K562 (cell line): Measurements from ENCODE around the gene TJP3. TPM values are rescaled to one million over a fixed set of nuclear protein-coding genes. Genes with fewer than 3 reads are reported as not detected.

Experiments
- BRCA1 ChIP-seq, 2 experiments: fragments of 450-650 bp in 1 of 2; sonication (generic) in 1 of 2; formaldehyde crosslinking in 1 of 2; IDR thresholded peaks; 2 replicates each; pipeline versions ENCODE4 v1.5.0 to v1.6.1; 2017 to 2020; ENCODE audit warnings: mild to moderate bottlenecking in 1 of 2, missing genetic modification reagents in 1 of 2
- CBX3 ChIP-seq, 2 experiments: IDR thresholded peaks; 1 replicate in 1 of 2; 2 replicates in 1 of 2; pipeline ENCODE4 v1.6.1; 2012; ENCODE audit warnings: inconsistent platforms in 2 of 2, low read length in 2 of 2, borderline replicate concordance in 1 of 2, control low read depth in 1 of 2
- CREB1 ChIP-seq, 2 experiments: sonication (generic) in 1 of 2; formaldehyde crosslinking in 1 of 2; IDR thresholded peaks; 2 replicates each; pipeline versions ENCODE4 v1.6.1 to v1.8.0; 2012 to 2022; ENCODE audit warnings: inconsistent platforms in 1 of 2, mild to moderate bottlenecking in 1 of 2, missing genetic modification reagents in 1 of 2, moderate library complexity in 1 of 2
- DDX20 ChIP-seq: fragments of 450-650 bp; IDR thresholded peaks from 2 replicates; pipeline ENCODE4 v1.6.1; 2016; ENCODE audit warnings: missing genetic modification characterization, low read depth, mild to moderate bottlenecking, missing compliant biosample characterization, moderate library complexity
- FOXA1 ChIP-seq: fragments of 450-650 bp; IDR thresholded peaks from 2 replicates; pipeline ENCODE4 v1.6.1; 2016; ENCODE audit warnings: mild to moderate bottlenecking, borderline replicate concordance
- HLTF ChIP-seq: fragments of 450-650 bp; IDR thresholded peaks from 2 replicates; pipeline ENCODE4 v1.6.1; 2016
- IFI16 ChIP-seq: fragments of 250-450 bp; sonication (Bioruptor Pico); IDR thresholded peaks from 2 replicates; pipeline ENCODE4 v2.1.2; 2022; ENCODE audit warnings: mild to moderate bottlenecking, inconsistent platforms
- MCM3 ChIP-seq: fragments of 450-650 bp; IDR thresholded peaks from 2 replicates; pipeline ENCODE4 v1.6.1; 2016
- MTA1 ChIP-seq: fragments of 450-650 bp; IDR thresholded peaks from 2 replicates; pipeline ENCODE4 v1.6.1; 2017; ENCODE audit warnings: borderline replicate concordance
- MTF1 ChIP-seq: fragments of 250-450 bp; sonication (Bioruptor Pico); IDR thresholded peaks from 2 replicates; pipeline ENCODE4 v1.9.0; 2021; ENCODE audit warnings: moderate library complexity, mild to moderate bottlenecking, inconsistent platforms, borderline replicate concordance
- NFXL1 ChIP-seq: fragments of 450-650 bp; formaldehyde crosslinking; IDR thresholded peaks from 2 replicates; pipeline ENCODE4 v1.4.0; 2021; ENCODE audit warnings: mild to moderate bottlenecking
- NR2C2 ChIP-seq, 2 experiments: fragments of 200-800 bp in 1 of 2; sonication (Bioruptor generic) in 1 of 2; sonication (generic) in 1 of 2; formaldehyde crosslinking in 1 of 2; IDR thresholded peaks; 2 replicates each; pipeline versions ENCODE4 v1.6.1 to v1.8.0; 2016 to 2022; ENCODE audit warnings: mild to moderate bottlenecking in 1 of 2, missing compliant biosample characterization in 1 of 2, missing genetic modification characterization in 1 of 2, missing genetic modification reagents in 1 of 2
- NR4A1 ChIP-seq, 2 experiments: fragments of 250-450 bp in 1 of 2; fragments of 450-650 bp in 1 of 2; sonication (Bioruptor Pico) in 1 of 2; IDR thresholded peaks; 2 replicates each; pipeline versions ENCODE4 v1.4.0 to v1.6.1; 2016 to 2020; ENCODE audit warnings: mild to moderate bottlenecking in 2 of 2, missing compliant biosample characterization in 1 of 2, missing genetic modification characterization in 1 of 2, moderate library complexity in 1 of 2
- RFX5 ChIP-seq: IDR thresholded peaks from 2 replicates; pipeline ENCODE4 v1.6.1; 2011; ENCODE audit warnings: low read depth, mild to moderate bottlenecking, improper control_type of control experiment, low read length
- SIRT6 ChIP-seq: IDR thresholded peaks from one replicate; pipeline ENCODE4 v1.6.1; 2012; ENCODE audit warnings: low read depth, mild to moderate bottlenecking, control low read depth, inconsistent platforms, low read length, moderate library complexity
- SP2 ChIP-seq: IDR thresholded peaks from 2 replicates; pipeline ENCODE4 v1.6.1; 2011; ENCODE audit warnings: mild to moderate bottlenecking, low read depth, low read length, moderate library complexity; ENCODE audit not compliant: poor library complexity, severe bottlenecking; ENCODE audit errors: extremely low read depth
- SUPT5H ChIP-seq: fragments of 450-650 bp; IDR thresholded peaks from 2 replicates; pipeline ENCODE4 v1.6.1; 2016
- XRCC3 ChIP-seq: fragments of 450-650 bp; IDR thresholded peaks from 2 replicates; pipeline ENCODE4 v1.6.1; 2017; ENCODE audit warnings: mild to moderate bottlenecking, moderate library complexity
- polyA plus RNA-seq, 8 experiments: library from polyadenylated mRNA; depleted of rRNA in 4 of 8; stranded (reverse) in 5 of 8; unstranded in 3 of 8; fragments of >200 nt; fragmentation: Nextera tagmentation in 2 of 8; fragmentation: Illumina TruSeq in 1 of 8; extraction: Ambion mirVana in 2 of 8; extraction: Trizol in 1 of 8; gene quantifications; 2 replicates each; pipeline versions ENCODE4 v1.2.1 to v1.2.3, GENCODE V29; 2011 to 2014; ENCODE audit warnings: inconsistent platforms in 1 of 8, missing spikeins in 1 of 8
- total RNA-seq, 7 experiments: library from RNA; depleted of rRNA in 6 of 7; stranded (reverse); fragments of >200 nt in 6 of 7; fragmentation: Illumina TruSeq in 2 of 7; extraction: Trizol in 2 of 7; gene quantifications; 2 replicates each; pipeline versions ENCODE4 v1.2.1 to v1.2.3, GENCODE V29; 2011 to 2021; ENCODE audit warnings: low replicate concordance in 1 of 7
- TF ChIP-seq, protein P1 (sequence below): fragments of 200-800 bp; sonication (Bioruptor generic); IDR thresholded peaks from 2 replicates; pipeline ENCODE4 v1.6.1; 2016; ENCODE audit warnings: missing genetic modification characterization, missing compliant biosample characterization
- TF ChIP-seq, protein P2 (sequence below): sonication (generic); formaldehyde crosslinking; IDR thresholded peaks from 2 replicates; pipeline ENCODE4 v1.8.0; 2022; ENCODE audit warnings: mild to moderate bottlenecking, low read depth, missing genetic modification reagents

Gene TJP3
- total and polyA plus RNA-seq, 9 of the 15 experiments (the other 6 are each of a cell fraction or from before 2014, with no cell fraction given) = 0.11 to 2.4 (median 0.57) TPM; not detected in 1

- TF ChIP-seq, protein P1, sequence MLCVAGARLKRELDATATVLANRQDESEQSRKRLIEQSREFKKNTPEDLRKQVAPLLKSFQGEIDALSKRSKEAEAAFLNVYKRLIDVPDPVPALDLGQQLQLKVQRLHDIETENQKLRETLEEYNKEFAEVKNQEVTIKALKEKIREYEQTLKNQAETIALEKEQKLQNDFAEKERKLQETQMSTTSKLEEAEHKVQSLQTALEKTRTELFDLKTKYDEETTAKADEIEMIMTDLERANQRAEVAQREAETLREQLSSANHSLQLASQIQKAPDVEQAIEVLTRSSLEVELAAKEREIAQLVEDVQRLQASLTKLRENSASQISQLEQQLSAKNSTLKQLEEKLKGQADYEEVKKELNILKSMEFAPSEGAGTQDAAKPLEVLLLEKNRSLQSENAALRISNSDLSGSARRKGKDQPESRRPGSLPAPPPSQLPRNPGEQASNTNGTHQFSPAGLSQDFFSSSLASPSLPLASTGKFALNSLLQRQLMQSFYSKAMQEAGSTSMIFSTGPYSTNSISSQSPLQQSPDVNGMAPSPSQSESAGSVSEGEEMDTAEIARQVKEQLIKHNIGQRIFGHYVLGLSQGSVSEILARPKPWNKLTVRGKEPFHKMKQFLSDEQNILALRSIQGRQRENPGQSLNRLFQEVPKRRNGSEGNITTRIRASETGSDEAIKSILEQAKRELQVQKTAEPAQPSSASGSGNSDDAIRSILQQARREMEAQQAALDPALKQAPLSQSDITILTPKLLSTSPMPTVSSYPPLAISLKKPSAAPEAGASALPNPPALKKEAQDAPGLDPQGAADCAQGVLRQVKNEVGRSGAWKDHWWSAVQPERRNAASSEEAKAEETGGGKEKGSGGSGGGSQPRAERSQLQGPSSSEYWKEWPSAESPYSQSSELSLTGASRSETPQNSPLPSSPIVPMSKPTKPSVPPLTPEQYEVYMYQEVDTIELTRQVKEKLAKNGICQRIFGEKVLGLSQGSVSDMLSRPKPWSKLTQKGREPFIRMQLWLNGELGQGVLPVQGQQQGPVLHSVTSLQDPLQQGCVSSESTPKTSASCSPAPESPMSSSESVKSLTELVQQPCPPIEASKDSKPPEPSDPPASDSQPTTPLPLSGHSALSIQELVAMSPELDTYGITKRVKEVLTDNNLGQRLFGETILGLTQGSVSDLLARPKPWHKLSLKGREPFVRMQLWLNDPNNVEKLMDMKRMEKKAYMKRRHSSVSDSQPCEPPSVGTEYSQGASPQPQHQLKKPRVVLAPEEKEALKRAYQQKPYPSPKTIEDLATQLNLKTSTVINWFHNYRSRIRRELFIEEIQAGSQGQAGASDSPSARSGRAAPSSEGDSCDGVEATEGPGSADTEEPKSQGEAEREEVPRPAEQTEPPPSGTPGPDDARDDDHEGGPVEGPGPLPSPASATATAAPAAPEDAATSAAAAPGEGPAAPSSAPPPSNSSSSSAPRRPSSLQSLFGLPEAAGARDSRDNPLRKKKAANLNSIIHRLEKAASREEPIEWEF (CRISPR knock-in tag) = no peak
- TF ChIP-seq DDX20 (tag) (no peak), NR4A1 (CRISPR knock-in tag; IDR thresholded peaks at IDR 0.05) (no peak), NR4A1 (tag; IDR thresholded peaks at IDR 0.05) (peak; percentile 36; the same call in 1 of the 2 replicates), NR2C2 (CRISPR knock-in tag; IDR thresholded peaks at IDR 0.05) (peak; percentile 66), NR2C2 (tag; IDR thresholded peaks at IDR 0.05) (no peak), FOXA1 (no peak), HLTF (peak; percentile 76; the same call in 1 of the 2 replicates), CREB1 (IDR thresholded peaks at IDR 0.05) (peak; percentile 54), CREB1 (CRISPR knock-in tag; IDR thresholded peaks at IDR 0.05) (peak; percentile 70), XRCC3 (no peak), IFI16 (CRISPR knock-in tag) (no peak), RFX5 (no peak), BRCA1 (IDR thresholded peaks at IDR 0.05) (no peak), BRCA1 (CRISPR knock-in tag; IDR thresholded peaks at IDR 0.05) (no peak), MTA1 (peak; percentile 35; the same call in 1 of the 2 replicates), SP2 (no peak), MCM3 (no peak), CBX3 (IDR thresholded peaks at IDR 0.05; ENCODE audit: borderline replicate concordance in 1 of 2, low read length in 2 of 2) (peak in 1 of 2 experiments; percentile 69; a peak in 1 of 3 replicates), SIRT6 (no peak), MTF1 (CRISPR knock-in tag) (0 out of 2 replicates have a peak, but pooled peaks have one; percentile 7), SUPT5H (peak; percentile 72; the same call in 1 of the 2 replicates), NFXL1 (no peak)
- TF ChIP-seq, protein P2, sequence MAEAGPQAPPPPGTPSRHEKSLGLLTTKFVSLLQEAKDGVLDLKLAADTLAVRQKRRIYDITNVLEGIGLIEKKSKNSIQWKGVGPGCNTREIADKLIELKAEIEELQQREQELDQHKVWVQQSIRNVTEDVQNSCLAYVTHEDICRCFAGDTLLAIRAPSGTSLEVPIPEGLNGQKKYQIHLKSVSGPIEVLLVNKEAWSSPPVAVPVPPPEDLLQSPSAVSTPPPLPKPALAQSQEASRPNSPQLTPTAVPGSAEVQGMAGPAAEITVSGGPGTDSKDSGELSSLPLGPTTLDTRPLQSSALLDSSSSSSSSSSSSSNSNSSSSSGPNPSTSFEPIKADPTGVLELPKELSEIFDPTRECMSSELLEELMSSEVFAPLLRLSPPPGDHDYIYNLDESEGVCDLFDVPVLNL = no peak
Measured at GRCh38 chr19:3761382-3762129, 53.4 kb downstream of the TJP3 start, which contains the start of gene APBA3 (continued).
